Sigmoid colon (tissue), 7 donors: ENCODE data around the gene TRIO. TPM values are rescaled to one million over a fixed set of nuclear protein-coding genes. Genes with fewer than 3 reads are reported as not detected.

Source experiments
- DNase-seq: peaks from one replicate; pipeline ENCODE4 v3.0.0-alpha.2; 2019
- H3K27ac ChIP-seq, 4 donors: fragments of 200-600 bp; sonication (generic); one replicate each; pipeline ENCODE4 v1.5.1; 2016 to 2019; ENCODE audit warnings: mild to moderate bottlenecking in 1 of 4
- H3K27me3 ChIP-seq, 3 donors: fragments of 200-600 bp; sonication (generic); one replicate each; pipeline ENCODE4 v1.5.1; 2019; ENCODE audit warnings: mild to moderate bottlenecking in 1 of 3
- H3K36me3 ChIP-seq, 4 donors: fragments of 200-600 bp; sonication (generic); one replicate each; pipeline ENCODE4 v1.5.1; 2016 to 2019
- H3K4me1 ChIP-seq, 4 donors: fragments of 200-600 bp; sonication (generic); one replicate each; pipeline ENCODE4 v1.5.1; 2017 to 2019
- H3K4me3 ChIP-seq, 4 donors: fragments of 200-600 bp; sonication (generic); one replicate each; pipeline ENCODE4 v1.5.1; 2017 to 2019; ENCODE audit warnings: mild to moderate bottlenecking in 2 of 4, moderate library complexity in 1 of 4
- H3K9me3 ChIP-seq, 4 donors: fragments of 200-600 bp in 3 of 4; sonication (generic) in 3 of 4; one replicate each; pipeline versions ENCODE4 v1.5.1 to v1.6.1; 2013 to 2019
- EP300 ChIP-seq, 4 donors: sonication (generic); formaldehyde crosslinking; IDR thresholded peaks; one replicate each; pipeline ENCODE4 v1.6.1; 2017; ENCODE audit warnings: antibody characterized with exemption in 4 of 4
- POLR2A ChIP-seq, 2 donors: fragments of 450-650 bp; IDR thresholded peaks; one replicate each; pipeline ENCODE4 v1.6.1; 2016; ENCODE audit warnings: antibody characterized with exemption in 2 of 2, mild to moderate bottlenecking in 2 of 2, moderate library complexity in 2 of 2
- POLR2AphosphoS5 ChIP-seq, 4 donors: sonication (generic); formaldehyde crosslinking; IDR thresholded peaks; one replicate each; pipeline ENCODE4 v1.6.1; 2017; ENCODE audit warnings: antibody characterized with exemption in 4 of 4
- WGBS, 2 donors: extraction: QIAGEN DNeasy Blood & Tissue Kit; methylation state at CpG; one replicate each; pipeline ENCODE4 v1.1.7; 2013; 5-methylcytosine and 5-hydroxymethylcytosine counted together
- intact Hi-C: fragments of 100-400 bp; cut with DNase I; formaldehyde crosslinking; loops from one replicate; pipeline ENCODE4 v1.15.1; 2023
- polyA plus RNA-seq, 3 donors: library from polyadenylated mRNA; stranded (reverse); fragments of 200-250 nt; gene quantifications; one replicate each; pipeline ENCODE4 v1.2.3, GENCODE V29; 2013
- total RNA-seq, 4 donors: library from RNA; depleted of rRNA; stranded (reverse); fragments of >200 nt; gene quantifications; one replicate each; pipeline ENCODE4 v1.1.0, GENCODE V29; 2016
- TF ChIP-seq, protein P1 (sequence below), 4 experiments: fragments of 450-650 bp in 3 of 4; fragments of 200-600 bp in 1 of 4; IDR thresholded peaks; one replicate each; pipeline ENCODE4 v1.5.1; 2016 to 2019; ENCODE audit warnings: antibody characterized with exemption in 4 of 4, mild to moderate bottlenecking in 3 of 4, moderate library complexity in 2 of 4
- donor health status: healthy with polysubstance abuse.
- donor health status: Bipolar disorder and iron deficiency.
- donor health status: healthy.

The TRIO gene
- total and polyA plus RNA-seq, 7 donors, result 34.8 to 300 (median 119) TPM

DNA sequence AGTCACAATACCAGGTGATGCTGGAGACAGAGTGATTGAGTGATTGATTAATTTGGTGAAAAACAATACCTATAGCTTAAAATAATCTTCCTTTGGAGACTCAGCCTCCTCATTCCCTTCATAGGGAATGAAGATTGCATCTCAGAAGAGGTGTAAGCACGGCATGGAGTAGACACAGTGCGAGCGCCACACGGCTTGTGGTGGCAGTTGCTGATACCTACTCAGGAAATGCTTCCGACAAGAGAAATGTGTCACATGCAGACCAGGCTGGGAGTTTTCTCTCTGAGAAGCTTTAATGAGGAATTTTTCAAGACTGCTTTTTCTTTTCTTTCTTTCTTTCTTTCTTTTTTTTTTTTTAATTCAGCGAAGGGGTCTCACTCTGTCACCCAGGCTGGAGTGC, 226.6 kb downstream of the TRIO start:
- Histone ChIP-seq H3K36me3 (peaks cover 30 to 98% (median 61%) of the 10 kb centered on the region in 4 donors), H3K4me1 (no peaks in the 10 kb centered on the region), H3K27ac (no peak overlapping the region), H3K4me3 (no peak overlapping the region), H3K27me3 (no peaks in the 10 kb centered on the region), H3K9me3 (no peaks in the 10 kb centered on the region)
- 92 to 94% methylated on average over 6 of the region's 6 CpGs for WGBS, 2 donors
- TF ChIP-seq EP300 (IDR thresholded peaks at IDR 0.05) (no peak), POLR2AphosphoS5 (IDR thresholded peaks at IDR 0.05) (no peak), POLR2A (IDR thresholded peaks at IDR 0.05) (no peak)
- TF ChIP-seq, protein P1, sequence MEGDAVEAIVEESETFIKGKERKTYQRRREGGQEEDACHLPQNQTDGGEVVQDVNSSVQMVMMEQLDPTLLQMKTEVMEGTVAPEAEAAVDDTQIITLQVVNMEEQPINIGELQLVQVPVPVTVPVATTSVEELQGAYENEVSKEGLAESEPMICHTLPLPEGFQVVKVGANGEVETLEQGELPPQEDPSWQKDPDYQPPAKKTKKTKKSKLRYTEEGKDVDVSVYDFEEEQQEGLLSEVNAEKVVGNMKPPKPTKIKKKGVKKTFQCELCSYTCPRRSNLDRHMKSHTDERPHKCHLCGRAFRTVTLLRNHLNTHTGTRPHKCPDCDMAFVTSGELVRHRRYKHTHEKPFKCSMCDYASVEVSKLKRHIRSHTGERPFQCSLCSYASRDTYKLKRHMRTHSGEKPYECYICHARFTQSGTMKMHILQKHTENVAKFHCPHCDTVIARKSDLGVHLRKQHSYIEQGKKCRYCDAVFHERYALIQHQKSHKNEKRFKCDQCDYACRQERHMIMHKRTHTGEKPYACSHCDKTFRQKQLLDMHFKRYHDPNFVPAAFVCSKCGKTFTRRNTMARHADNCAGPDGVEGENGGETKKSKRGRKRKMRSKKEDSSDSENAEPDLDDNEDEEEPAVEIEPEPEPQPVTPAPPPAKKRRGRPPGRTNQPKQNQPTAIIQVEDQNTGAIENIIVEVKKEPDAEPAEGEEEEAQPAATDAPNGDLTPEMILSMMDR (IDR thresholded peaks at IDR 0.05), result no peak
- DNase-seq, result no peak
- intact Hi-C loops, result no loop called here

DNA sequence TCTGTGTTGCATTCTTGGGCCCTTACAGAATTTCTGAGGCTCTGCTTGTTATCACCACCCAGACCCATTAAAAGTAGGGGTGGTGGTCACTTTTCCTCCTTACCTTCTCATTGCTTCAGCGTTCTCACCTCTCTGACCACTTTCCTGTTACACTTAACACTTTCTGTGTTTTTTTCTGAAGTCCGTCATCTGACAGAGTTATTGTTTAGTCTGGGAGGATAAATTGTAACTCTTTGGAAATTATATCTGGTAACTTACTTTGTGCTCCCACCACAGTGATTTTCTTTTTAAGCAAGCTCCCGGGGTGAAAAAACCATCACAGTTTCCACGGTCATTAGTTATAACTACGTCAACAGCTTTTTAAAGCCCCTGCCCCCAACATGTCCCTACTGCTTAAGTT, 227.2 kb downstream of the TRIO start:
- 91 to 93% methylated on average over 5 of the region's 5 CpGs for WGBS, 2 donors
- Histone ChIP-seq H3K36me3 (peaks cover 24 to 98% (median 57%) of the 10 kb centered on the region in 4 donors), H3K27me3 (no peaks in the 10 kb centered on the region), H3K9me3 (no peaks in the 10 kb centered on the region), H3K4me1 (no peaks in the 10 kb centered on the region), H3K27ac (no peak overlapping the region), H3K4me3 (no peak overlapping the region)
- intact Hi-C loops, result no loop called here
- DNase-seq, result no peak
- TF ChIP-seq, protein P1 (IDR thresholded peaks at IDR 0.05), result no peak
- no peak for TF ChIP-seq EP300 (IDR thresholded peaks at IDR 0.05)
- TF ChIP-seq POLR2A (IDR thresholded peaks at IDR 0.05), result no peak
- no peak for TF ChIP-seq POLR2AphosphoS5 (IDR thresholded peaks at IDR 0.05)

DNA sequence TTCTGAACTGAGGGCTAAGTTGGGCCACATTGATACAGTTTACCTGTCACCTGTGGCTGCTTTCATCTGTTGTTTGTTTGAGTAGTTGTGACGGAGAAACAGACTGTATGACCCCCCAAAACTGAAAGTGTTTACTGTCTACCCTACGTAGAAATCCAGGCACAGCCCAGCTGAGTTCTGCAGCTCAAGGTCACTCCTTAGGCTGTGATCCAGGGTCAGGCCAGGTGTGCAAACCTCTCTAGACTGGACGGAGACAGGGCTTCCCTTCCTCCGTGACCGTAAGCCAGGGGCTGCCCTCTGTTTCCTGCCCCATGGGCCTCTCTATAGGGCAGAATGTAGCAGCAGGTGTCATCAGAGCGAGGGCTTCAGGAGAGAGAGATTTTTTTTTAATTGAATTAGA, 230.5 kb downstream of the TRIO start:
- no peak for DNase-seq
- H3K4me1 ChIP-seq, result no peaks in the 10 kb centered on the region
- no peaks in the 10 kb centered on the region for H3K27me3 ChIP-seq
- intact Hi-C loops, result no loop called here
- H3K9me3 ChIP-seq, result no peaks in the 10 kb centered on the region
- peaks cover 27 to 95% (median 39%) of the 10 kb centered on the region in 4 donors for H3K36me3 ChIP-seq
- no peak overlapping the region for H3K27ac ChIP-seq
- no peak for TF ChIP-seq POLR2AphosphoS5 (IDR thresholded peaks at IDR 0.05)
- TF ChIP-seq, protein P1 (IDR thresholded peaks at IDR 0.05), result no peak
- TF ChIP-seq EP300 (IDR thresholded peaks at IDR 0.05), result no peak
- no peak for TF ChIP-seq POLR2A (IDR thresholded peaks at IDR 0.05)
- WGBS, 2 donors, result 78 to 87% methylated on average over 6 of the region's 6 CpGs
- no peak overlapping the region for H3K4me3 ChIP-seq

DNA sequence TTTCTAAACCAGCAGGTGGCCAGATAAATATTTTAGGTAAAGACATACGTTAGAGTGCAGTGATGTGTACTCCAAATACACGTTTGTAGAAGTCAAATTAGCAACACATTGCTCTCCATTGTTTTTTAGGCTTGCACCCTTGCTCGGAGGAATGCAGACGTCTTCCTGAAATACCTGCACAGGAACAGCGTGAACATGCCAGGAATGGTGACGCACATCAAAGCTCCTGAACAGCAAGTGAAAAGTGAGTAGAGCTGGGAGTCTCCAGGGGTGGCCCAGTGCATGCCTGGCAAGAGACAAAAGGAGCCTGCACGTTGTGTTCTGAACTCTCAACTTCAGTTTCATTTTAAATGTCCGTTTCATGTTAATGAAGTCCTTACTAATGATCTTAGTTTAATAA, 231.0 kb downstream of the TRIO start:
- DNase-seq, result no peak
- Histone ChIP-seq H3K4me3 (no peak overlapping the region), H3K36me3 (peaks cover 27 to 95% (median 39%) of the 10 kb centered on the region in 4 donors), H3K27ac (no peak overlapping the region), H3K9me3 (no peaks in the 10 kb centered on the region), H3K27me3 (no peaks in the 10 kb centered on the region), H3K4me1 (no peaks in the 10 kb centered on the region)
- no peak for TF ChIP-seq POLR2AphosphoS5 (IDR thresholded peaks at IDR 0.05)
- TF ChIP-seq, protein P1 (IDR thresholded peaks at IDR 0.05), result no peak
- intact Hi-C loops, result no loop called here
- 87 to 88% methylated on average over 8 of the region's 8 CpGs for WGBS, 2 donors

DNA sequence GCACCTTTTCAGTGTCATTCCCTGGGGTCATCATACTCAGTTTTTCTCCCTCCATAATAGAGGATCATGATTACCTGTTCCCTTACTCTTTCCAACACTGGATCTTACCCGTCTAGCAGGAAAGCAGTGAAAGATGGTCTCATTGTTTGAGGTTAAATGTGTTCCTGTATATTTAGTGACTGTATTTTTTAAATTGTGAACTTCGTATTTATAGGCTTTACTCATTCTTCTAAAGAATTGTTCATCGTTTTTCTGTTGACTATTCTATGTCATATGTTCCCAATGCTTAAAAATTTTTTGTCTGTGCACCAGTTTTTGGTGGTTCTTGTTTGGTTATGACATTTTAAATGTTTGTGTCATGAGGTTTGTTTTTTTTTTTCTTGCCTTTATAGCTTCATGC, 233.6 kb downstream of the TRIO start:
- WGBS, 2 donors, result 82 to 92% methylated on average over 3 of the region's 3 CpGs
- Histone ChIP-seq H3K4me1 (peaks cover 0 to 5% (median 0%) of the 10 kb centered on the region in 4 donors), H3K27ac (no peak overlapping the region), H3K27me3 (no peaks in the 10 kb centered on the region), H3K4me3 (no peak overlapping the region), H3K36me3 (peaks cover 35 to 97% (median 48%) of the 10 kb centered on the region in 4 donors), H3K9me3 (no peaks in the 10 kb centered on the region)
- no peak for TF ChIP-seq POLR2AphosphoS5 (IDR thresholded peaks at IDR 0.05)
- TF ChIP-seq POLR2A (IDR thresholded peaks at IDR 0.05), result no peak
- TF ChIP-seq EP300 (IDR thresholded peaks at IDR 0.05), result no peak
- TF ChIP-seq, protein P1 (IDR thresholded peaks at IDR 0.05), result no peak
- intact Hi-C loops, result no loop called here
- no peak for DNase-seq
